ENCODE results near the gene MROH9.

The MROH9 gene

GRCh38 chr1:170970256-170970655 is 34.9 kb downstream of the MROH9 start:
- no peak for DNase-seq (ENCODE audit: low read depth)

GRCh38 chr1:170978371-170978910 is 43.1 kb downstream of the MROH9 start:
- no peak for DNase-seq (ENCODE audit: low read depth)

GRCh38 chr1:170985406-170985805 is 50.1 kb downstream of the MROH9 start:
- DNase-seq (ENCODE audit: low read depth) = no peak

- no peak for DNase-seq (ENCODE audit: low read depth)
Measured at GRCh38 chr1:170986901-170987300, 51.6 kb downstream of the MROH9 start.

GRCh38 chr1:170987424-170987823 is 52.1 kb downstream of the MROH9 start:
- no peak for DNase-seq (ENCODE audit: low read depth)

GRCh38 chr1:170993151-170993550 is 57.8 kb downstream of the MROH9 start:
- no peak for DNase-seq (ENCODE audit: low read depth)

- DNase-seq (ENCODE audit: low read depth) = no peak
Measured at GRCh38 chr1:170993717-170994116, 58.4 kb downstream of the MROH9 start.

GRCh38 chr1:171014880-171015279 is 79.5 kb downstream of the MROH9 start:
- DNase-seq (ENCODE audit: low read depth) = no peak

- no peak for DNase-seq (ENCODE audit: low read depth)
Measured at GRCh38 chr1:171017426-171017825, 82.1 kb downstream of the MROH9 start.

GRCh38 chr1:171019971-171020370 is 84.6 kb downstream of the MROH9 start:
- no peak for DNase-seq (ENCODE audit: low read depth)

- DNase-seq (ENCODE audit: low read depth) = no peak
Measured at GRCh38 chr1:171032822-171033702, 97.7 kb downstream of the MROH9 start.

GRCh38 chr1:171037626-171038025 is 102.3 kb downstream of the MROH9 start:
- no peak for DNase-seq (ENCODE audit: low read depth)

GRCh38 chr1:171038284-171038683 is 103.0 kb downstream of the MROH9 start:
- no peak for DNase-seq (ENCODE audit: low read depth)

- DNase-seq (ENCODE audit: low read depth) = no peak
Measured at GRCh38 chr1:171048014-171048413, 112.7 kb downstream of the MROH9 start.

- no peak for DNase-seq (ENCODE audit: low read depth)
Measured at GRCh38 chr1:171052977-171053376, 117.6 kb downstream of the MROH9 start.

- no peak for DNase-seq (ENCODE audit: low read depth)
Measured at GRCh38 chr1:171055966-171056643, 120.8 kb downstream of the MROH9 start.

- DNase-seq (ENCODE audit: low read depth) = no peak
Measured at GRCh38 chr1:171061425-171062143, 126.2 kb downstream of the MROH9 start.

GRCh38 chr1:171062902-171063301 is 127.6 kb downstream of the MROH9 start:
- DNase-seq (ENCODE audit: low read depth) = no peak

GRCh38 chr1:171075041-171075440 is 139.7 kb downstream of the MROH9 start:
- no peak for DNase-seq (ENCODE audit: low read depth)

- DNase-seq (ENCODE audit: low read depth) = no peak
Measured at GRCh38 chr1:171081314-171081753, 146.0 kb downstream of the MROH9 start.

- no peak for DNase-seq (ENCODE audit: low read depth)
Measured at GRCh38 chr1:171081763-171082201, 146.4 kb downstream of the MROH9 start.

- DNase-seq (ENCODE audit: low read depth) = no peak
Measured at GRCh38 chr1:171082606-171083005, 147.3 kb downstream of the MROH9 start.
